HG03521 (cell line): Measurements from ENCODE around the gene FGD5.

Experiments used
- ATAC-seq: cut with Tn5 transposase; IDR thresholded peaks from one replicate; pipeline ENCODE4 v1.9.1; 2021; ENCODE audit warnings: mild to moderate bottlenecking, moderate library complexity; ENCODE audit not compliant: unreplicated experiment

The FGD5 gene

DNA sequence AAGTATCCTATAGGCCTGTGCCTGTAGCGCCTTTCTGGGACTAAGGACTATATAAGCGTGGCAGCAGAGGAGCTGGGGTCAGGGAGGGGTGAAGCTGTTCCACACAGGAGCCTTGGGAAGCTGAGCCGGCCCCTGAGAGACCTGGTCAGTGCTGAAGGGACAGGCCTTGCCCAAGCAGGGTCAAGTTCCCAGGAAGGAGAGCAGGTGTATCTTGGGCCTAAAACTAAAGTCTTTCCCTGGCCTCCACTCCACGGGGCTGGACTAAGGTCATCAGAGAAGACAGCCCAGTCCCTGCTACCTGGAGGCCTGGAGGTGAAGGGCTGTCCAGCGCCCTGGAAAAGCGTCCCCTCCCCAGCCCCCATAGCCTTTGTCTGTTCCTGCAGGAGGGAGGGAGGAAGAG lies 104.7 kb downstream of the FGD5 start:
- no peak for ATAC-seq

DNA sequence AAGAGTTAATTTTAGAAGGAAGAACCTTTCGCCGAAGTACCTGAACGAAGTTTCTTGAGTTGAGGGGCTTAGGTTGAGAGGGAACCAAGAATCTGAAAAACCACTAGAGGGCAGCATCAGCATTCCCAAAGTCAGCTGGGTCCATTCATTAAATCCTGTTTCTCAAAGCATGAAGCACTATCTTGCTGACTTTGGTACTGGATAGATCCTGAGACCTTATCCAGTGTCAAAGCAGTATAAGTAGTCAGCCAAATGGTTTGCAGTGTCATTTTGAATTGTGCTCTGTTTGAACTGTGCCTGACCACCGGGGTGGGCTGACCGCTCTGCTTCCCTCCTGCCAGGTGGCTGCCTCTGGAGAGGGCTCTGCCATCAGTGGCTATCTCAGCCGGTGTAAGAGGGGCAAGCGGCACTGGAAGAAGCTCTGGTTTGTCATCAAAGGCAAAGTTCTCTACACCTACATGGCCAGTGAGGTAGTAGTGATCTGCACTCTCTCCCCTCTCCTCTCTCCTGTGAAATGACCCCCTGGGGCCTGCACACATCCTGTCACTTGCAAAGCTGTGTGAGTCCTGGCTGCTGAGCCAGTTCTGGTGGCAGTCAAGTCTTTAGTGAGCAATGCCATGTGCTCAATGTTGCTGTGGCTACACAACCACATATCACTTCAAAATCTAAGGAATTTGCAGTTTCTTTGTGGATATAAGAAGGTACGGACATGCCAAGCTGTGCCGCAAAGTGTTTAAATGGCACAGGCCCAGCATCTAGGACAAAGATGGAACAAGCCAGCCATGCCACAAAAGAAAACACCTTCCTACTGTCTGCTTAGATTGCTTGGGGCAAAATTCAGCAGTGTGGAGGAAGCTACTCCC lies 107.2 kb downstream of the FGD5 start:
- no peak for ATAC-seq

DNA sequence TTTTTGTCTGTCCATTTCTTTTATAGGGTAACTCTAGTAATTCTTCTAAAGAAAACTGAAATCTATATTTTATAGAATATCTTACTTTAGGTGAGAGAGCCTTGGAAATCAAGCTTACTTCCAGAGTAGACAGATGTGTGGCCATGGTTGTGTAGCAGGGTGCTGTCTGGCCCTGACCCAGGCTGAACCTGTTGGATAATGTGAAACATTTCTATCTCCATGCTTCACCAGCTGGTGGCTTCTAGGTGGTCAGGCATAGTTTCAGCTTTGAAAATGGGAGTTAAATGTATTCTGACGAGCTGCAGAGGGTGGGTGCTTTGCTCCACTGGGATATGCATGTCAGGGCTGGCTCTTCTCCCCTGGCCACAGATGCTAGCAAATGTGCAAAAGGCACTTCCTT lies 107.8 kb downstream of the FGD5 start:
- ATAC-seq, result no peak

DNA sequence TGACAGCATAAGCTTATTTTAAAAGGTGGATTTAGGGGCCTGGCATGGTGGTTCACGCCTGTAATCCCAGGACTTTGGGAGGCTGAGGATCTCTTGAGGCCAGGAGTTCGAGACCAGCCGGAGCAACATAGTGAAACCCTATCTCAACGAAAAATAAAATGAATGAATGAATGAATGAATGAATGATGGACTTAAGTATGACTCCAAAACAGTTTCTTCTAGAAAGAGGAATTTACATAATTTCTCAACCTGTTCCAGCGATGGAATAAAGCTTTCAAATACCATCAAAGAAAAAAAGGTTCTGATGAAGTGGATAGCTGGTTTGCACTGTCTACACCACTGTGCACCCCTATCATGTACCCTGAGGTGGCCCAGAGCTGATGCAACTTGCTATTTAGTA lies 108.5 kb downstream of the FGD5 start:
- no peak for ATAC-seq

DNA sequence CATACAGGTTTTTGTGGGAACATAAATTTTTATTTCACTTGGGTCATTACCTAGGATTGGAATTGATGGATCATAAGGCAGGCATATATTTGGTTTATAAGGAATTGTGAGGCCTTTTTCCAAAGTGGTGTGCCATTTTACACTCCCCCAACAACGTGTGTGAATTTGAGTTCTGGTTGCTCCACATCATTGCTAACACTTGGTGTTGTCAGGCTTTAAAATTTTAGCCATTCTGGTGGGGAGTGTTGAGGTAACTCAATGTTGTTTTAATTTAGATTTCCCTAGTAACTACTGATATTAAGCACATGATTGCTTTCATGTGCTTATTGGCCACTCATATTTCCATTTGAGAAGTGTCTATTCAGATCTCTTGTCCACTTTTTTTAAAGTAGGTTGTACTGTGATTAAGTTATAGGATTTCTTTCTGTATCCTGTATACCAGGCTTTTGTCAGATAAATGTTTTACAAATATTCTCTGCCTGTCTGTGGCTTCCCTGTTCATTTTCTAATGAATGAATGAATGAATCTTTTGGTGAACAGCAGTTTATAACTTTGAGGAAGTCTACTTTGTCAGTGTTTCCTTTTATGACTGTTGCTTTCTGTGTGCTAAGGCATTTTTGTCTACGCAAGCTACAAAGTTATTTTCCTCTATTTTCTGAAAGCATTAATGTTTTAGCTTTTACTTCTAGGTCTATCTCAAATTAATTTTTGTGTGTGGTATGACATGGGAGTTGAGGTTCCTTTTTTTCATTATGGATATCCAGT lies 110.7 kb downstream of the FGD5 start:
- ATAC-seq, result no peak

DNA sequence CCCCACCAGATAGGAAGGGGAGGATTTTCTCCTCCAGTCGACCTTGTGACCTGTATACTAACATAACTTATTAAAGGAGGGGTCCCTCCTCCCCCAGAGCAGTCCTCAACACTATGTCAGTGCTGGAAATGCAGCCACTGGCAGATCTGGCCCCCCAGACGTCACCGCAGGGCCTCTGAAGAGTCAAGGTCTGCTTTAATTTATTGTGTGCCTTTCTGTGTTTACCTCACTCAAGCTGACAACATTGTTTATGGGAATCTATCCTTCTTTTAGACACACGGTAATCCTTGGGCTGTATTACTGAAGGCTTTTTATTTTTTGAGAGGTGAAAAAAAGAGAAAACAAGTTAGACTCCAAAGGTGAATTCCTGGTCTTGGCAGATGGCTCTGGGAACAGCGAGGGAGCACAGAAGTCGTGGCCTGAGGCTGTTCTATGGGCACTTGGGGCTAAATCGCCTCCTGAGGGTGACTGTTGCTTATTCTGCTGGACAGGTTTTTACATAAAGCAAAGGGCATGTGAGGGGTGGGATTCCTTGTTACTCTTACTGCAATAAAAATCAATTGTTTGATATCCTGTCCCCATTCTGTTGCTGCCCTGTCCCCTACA lies 115.2 kb downstream of the FGD5 start:
- no peak for ATAC-seq

DNA sequence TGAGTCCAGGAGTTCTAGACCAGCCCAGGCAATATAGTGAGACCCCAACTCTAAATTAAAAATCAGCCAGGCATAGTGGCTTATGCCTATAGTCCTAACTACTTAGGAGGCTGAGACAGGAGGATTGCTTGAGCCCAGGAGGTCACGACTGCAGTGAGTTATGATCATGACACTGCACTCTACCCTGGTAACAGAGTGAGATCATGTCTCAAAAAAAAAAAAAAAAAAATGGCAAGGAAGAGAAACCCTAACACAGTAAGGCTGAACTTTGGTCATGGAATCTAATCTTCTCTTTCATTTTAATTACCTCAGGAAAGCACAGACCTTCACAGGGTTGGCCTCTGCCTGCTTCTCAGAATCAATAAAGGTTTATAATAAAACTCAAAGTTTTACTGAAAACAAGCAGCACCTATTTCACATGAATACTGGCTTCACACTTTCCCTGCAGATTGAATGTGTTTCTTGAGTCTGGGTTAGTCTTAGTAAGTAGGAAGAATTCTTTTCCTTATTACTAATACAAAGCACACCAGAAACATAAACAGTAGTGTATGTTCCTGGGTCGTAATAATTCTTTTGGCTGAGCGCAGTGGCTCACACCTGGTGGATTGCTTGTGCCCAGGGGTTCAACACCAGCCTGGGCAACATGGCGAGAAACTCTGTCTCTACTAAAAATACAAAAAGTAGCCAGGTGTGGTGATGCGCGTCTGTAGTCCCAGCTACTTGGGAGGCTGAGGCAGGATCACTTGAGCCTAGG lies 117.0 kb downstream of the FGD5 start:
- ATAC-seq, result no peak

DNA sequence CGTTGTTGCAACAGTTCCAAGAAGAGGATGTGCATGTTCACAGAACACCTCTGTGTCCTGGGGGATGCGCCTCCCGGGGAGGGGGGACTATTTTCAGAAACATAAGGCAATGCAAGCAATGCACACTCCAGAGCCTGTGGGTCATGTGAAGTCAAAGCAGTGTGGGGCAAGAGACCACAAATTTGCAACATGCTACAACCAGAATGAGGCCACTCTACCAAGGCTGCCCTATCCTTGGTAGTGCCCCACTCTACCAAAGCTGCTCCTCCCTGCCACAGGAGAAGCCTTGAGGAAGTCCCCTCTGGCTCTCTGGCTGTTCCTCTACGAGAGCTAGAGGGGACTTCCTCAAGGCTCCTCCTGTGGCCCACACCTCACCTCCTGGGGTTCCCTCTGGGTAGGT lies 120.2 kb downstream of the FGD5 start:
- no peak for ATAC-seq

DNA sequence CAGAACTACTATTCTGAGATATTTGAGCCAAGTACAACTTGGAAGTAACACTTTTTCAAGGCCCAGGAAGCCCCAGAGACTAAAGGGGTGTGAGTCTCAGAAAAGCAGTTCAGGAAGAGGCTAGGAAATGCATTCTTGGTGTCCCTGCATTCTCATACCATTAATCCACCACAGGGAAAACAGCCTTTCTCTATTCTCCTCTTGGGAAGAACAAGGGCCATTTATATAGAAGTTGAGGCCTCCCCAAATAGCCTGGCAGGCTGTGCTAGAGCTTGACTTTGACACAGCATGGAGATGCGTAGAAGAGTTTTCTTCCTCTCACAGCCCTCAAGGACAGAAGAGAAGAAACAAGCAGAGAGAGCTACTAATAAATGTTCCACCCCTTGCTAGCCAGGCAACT lies 123.1 kb downstream of the FGD5 start:
- ATAC-seq, result no peak

DNA sequence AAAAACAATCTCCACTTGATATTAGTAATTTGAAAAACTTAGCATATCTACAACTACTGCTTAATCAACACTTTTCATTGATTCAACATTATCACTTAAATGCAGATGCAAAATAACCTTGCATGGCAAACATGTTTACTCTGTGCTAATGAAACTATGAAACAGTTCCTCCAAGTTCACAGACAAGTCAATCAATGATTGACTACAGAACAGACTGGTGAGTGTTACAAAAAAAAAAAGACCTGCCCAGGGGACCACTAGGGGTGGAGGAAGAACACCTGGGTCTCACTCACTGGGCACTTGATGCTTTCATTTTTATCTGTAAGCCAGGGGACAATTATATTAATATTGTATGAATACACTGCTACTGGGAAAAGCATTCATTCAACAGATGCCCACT lies 124.3 kb downstream of the FGD5 start:
- ATAC-seq, result no peak

DNA sequence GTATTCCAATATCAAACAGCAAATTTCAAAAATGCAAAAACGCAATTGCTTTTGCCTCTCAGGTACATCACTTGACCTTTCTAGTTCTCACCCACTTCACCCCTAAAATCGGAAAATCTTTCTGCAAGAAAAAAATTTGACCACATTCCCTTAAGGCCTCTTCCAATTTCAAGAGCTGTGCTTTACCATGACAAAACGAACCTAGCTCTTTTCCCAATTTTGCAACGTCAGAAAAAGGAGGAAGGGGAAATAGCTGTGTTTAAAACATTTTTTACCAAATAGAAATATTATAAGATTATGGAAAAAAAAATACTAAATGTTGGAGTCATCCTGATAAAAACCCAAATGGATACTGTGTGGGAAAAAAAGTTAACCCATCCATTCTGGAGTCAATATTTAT lies 127.5 kb downstream of the FGD5 start:
- no peak for ATAC-seq

DNA sequence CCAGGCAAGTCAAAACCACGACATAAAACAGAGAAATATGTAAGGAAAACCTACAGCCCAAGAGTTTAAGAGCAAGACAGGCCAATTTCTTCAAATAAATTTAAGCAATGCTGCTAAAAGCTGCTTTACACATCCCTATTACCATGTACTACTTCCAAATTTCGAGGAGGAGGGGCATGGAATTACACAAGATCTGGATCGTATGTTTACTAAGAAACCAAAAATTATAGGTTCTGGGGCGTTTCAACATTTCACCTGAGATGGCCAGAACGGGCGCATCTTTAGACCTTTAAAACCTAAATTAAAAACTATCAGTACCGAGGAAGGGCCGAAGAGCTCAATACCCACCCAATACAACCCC lies 128.0 kb downstream of the FGD5 start:
- no peak for ATAC-seq

DNA sequence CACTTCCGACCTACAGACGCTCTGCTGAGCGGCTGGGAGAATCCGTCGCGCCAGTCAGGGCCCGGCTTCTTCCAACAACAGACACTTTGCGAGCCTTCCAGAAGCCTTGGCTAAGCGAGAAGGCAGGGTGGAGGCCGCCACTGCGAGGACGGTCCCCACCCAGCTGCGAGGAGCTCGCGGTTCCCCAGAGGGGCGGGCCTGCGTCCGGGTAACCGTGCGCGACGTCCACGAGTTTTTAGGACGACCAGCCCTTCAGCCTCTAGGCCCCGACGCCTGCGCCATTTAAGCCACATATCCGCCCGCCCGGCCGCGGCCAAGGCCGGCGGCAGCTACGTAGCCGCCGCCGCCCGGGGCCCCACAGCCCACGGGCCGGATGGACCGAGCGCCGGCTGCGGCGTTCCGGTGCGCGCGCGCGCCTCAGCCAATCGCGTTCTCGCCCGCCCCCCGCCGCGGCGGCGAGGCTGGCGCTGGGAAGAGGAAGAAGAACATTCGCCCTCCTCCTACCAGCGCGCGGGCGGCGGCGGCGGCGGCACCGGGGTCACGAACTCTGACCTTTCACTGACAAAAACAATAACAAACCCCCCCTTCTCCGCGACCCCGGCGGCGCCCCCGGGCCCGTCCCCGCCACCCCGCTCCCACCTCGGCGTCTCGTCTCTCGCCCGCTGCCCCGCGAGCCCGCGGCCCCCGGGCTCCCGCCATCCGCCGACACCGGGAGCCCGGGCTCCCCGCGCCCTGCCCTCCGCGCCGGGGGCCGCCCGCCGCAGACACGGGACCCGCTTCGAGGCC lies 128.5 kb downstream of the FGD5 start, which contains the start of gene NR2C2:
NR2C2 (plus strand) TSS at position 484 of the 786 bp plus-strand sequence. CDS start 56,332 bp downstream, outside the sequence.
- peak; percentile 40 for ATAC-seq

DNA sequence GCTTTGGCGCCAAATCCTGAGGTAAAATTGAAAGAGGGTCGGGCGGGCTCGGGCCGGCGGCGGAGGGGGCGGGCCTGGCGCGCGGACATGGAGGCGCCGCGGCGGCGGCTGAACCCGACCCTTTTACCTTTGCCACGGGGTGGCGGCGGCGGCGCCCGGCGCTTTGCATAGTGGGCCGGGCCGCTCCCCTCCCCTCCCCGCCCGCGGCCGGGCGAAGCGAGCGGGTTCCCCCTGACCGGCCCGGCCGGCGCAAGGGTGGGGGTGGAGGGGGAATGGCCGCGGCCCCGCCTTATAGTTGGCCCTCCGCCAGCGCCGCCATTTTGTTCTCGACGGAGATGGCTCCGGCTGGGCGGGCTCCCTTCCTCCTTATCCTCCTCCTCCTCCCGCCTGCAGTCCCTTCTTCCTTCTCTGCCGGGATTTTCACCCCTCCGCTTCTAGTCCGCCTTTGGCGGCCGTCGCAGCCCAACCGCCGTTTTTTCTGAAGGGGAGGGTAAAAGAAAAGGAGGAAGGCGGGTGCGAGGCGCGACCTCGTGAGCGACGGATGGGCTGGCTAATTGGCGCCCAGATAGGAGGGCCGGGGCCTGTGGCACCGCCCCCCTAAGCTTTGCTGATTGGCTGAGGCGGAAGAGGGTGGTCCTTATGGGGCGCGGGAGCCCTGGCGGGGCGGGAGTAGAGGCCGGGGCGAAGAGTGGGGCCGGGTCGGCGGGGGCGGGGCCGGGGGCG lies 129.3 kb downstream of the FGD5 start:
- peak; percentile 80 for ATAC-seq

DNA sequence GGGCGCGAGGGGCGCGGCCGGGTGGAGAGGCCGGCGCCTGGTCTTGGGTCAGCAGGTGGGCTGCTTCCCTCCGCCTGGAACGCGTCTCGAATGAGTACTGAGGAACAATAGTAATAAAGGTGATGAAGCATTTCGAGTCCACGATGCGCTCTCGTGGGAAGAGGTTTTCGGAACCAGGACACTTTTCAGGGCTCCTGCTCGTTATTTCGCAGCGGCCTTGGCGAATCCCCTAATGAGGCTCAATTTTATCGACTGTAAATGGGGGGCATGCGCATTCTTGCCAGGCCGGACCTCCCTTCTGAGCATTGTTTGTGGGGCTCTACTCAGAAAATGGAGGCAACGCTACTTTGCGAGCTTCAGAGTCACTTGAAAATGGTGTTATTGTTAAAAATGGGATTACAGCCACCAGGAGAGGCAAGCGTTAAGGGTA lies 129.9 kb downstream of the FGD5 start:
- ATAC-seq, result no peak

DNA sequence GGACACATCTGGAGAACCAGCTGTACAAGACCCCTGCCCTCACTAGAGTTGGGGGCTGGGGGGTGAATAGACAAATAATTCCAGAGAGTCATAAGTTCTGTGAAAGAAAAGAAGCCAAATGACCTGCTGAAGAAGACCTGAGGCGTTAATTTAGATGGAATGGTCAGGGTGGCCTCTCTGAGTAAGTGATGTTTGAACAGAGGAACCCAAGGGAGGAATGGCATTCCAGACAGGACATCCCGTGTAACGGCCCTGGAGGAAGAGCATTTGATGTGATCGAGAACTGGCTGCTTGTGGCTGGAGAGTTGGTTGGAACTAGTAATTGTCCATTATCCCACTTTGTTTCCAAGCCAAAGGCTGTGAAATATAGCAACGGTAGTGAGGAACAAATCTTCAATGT lies 130.4 kb downstream of the FGD5 start:
- no peak for ATAC-seq

DNA sequence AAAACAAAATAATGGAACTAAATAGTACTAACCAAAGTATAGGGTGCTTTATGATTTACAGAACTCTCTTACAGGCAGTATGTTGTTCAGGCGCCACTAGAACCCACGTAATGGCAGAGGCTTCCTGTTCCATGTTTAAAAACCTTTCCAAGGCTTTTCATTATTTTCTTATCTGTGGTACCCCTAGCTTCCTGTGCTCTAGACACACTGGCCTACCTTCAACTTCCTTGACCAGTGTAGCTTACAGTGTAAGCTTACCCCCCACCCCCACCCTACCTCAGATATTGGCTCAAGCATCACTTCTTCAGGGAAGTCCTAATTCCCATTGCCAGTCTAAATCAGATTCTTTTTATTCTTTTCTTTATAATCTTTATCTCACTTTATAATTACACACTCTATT lies 131.5 kb downstream of the FGD5 start:
- no peak for ATAC-seq

DNA sequence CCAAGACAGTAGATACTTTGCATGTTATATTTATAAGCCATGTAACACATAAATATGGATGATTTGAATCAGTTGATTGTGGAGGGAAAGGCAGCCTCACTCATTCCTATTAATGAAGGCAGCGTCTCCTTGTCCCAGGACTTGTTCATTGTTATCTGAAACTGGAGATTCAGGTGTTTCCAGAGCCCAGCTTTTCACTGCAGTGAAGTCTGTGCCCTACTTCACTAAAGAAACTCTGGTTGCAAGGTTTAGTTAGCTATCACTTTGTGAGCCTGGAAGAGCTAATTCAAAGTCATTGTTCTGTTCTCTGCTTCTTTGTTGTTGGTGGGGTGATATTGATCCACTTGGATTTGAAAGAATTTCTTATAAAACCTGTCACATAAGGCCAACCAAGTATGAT lies 138.4 kb downstream of the FGD5 start:
- ATAC-seq, result no peak

DNA sequence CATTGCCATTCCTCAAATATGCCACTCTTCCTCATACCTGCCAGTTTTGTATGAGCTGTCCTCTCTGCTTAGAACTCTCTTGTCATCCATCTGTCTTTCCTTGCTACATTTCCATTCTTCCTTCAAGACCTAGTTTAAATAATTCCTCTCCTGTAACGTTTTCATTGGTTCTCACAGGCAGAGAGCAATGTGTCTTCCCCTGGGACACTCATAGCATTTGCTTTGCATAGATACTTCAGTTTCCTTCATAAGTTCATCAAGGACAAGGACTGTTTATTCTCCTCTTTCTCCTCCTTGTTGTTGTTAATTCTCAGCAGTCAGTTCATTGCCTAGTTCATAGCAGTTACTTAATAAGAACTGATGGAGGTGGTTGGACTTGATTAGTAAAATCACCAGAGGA lies 139.2 kb downstream of the FGD5 start:
- no peak for ATAC-seq
